ENCODE results near the gene ABR. TPM values are rescaled to one million over a fixed set of nuclear protein-coding genes. Genes with fewer than 3 reads are reported as not detected.

ABR gene
- total RNA-seq, 6 experiments from 2014 or later: 7.4 to 21.5 (median 11.3) TPM

DNA sequence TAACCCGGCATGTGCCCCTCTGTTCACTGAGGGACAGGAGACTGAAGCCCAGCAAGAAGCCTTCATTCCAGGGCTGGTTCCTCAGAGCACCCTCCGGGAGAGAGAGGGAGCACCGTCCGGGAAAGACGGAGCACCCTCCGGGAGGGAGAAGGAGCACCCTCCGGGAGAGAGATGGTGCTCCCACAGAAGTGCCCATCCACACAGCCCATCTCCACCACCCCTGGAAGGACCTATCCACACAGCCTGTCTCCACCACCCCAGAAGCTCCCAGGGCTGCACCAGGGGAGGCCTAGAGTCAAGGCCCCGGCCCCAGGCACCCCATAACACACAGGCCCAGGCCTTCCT, 88.6 kb downstream of the ABR start:
- WGBS (ENCODE audit: insufficient coverage, low coverage, low lambda C conversion rate, missing lambda C conversion rate): no CpG with 5 or more reads among the region's 8 CpGs
- H3K4me1 ChIP-seq: peaks cover 0 to 10% (median 0%) of the 10 kb centered on the region in 4 donors
- H3K9me3 ChIP-seq: no peaks in the 10 kb centered on the region
- no peaks in the 10 kb centered on the region for H3K36me3 ChIP-seq
- no peaks in the 10 kb centered on the region for H3K27me3 ChIP-seq
- DNase-seq (no peak), ATAC-seq (no peak)
- TF ChIP-seq POLR2A (IDR thresholded peaks at IDR 0.05): no peak
- TF ChIP-seq, protein P1, sequence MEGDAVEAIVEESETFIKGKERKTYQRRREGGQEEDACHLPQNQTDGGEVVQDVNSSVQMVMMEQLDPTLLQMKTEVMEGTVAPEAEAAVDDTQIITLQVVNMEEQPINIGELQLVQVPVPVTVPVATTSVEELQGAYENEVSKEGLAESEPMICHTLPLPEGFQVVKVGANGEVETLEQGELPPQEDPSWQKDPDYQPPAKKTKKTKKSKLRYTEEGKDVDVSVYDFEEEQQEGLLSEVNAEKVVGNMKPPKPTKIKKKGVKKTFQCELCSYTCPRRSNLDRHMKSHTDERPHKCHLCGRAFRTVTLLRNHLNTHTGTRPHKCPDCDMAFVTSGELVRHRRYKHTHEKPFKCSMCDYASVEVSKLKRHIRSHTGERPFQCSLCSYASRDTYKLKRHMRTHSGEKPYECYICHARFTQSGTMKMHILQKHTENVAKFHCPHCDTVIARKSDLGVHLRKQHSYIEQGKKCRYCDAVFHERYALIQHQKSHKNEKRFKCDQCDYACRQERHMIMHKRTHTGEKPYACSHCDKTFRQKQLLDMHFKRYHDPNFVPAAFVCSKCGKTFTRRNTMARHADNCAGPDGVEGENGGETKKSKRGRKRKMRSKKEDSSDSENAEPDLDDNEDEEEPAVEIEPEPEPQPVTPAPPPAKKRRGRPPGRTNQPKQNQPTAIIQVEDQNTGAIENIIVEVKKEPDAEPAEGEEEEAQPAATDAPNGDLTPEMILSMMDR (IDR thresholded peaks at IDR 0.05): no peak
- H3K27ac ChIP-seq: no peak overlapping the region
- H3K4me3 ChIP-seq: no peak overlapping the region
- intact Hi-C loops (cut with DNase I): no loop called here

DNA sequence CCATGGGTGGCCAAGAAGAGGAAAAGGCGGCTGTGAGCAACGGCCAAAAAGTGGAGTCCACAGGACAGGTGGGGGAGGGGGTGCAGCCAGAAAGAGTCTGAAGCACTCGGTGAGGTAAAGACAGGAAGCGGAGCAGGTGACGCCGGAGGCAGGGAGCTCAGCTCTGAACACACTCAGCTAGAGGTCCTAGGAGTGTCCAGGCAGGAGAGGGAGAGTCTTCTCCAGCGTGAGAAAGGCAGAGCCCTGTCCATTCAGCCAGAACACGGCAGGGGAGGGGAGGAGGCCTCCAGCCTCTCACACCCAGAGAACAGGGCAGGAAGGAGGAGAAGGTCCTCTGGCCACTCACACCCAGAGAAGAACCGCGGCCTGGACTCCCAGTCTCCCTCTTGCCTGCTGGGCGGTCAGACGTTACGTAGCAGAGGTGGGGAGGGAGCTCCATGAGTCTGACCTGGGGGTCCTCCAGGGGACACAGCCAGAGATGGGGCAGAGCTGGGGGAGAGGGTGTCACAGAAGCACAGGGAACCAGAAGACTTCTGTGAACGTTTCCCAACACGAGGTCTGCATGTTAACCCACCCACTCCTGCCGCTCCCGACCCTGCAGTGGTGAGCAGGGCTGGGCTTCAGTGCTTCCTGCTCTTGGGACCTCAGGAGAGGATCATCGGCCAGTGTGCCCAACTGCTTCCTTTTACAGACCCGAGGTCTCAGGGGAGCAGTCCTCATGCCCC, 89.2 kb downstream of the ABR start:
- Histone ChIP-seq H3K27ac (no peak overlapping the region), H3K36me3 (no peaks in the 10 kb centered on the region), H3K27me3 (no peaks in the 10 kb centered on the region), H3K4me3 (no peak overlapping the region), H3K9me3 (no peaks in the 10 kb centered on the region), H3K4me1 (peaks cover 0 to 10% (median 0%) of the 10 kb centered on the region in 4 donors)
- DNase-seq (no peak), ATAC-seq (no peak)
- intact Hi-C loops (cut with DNase I): no loop called here
- WGBS (ENCODE audit: insufficient coverage, low coverage, low lambda C conversion rate, missing lambda C conversion rate): 62% methylated on average over 11 of the region's 19 CpGs
- TF ChIP-seq, protein P1 (IDR thresholded peaks at IDR 0.05): no peak
- TF ChIP-seq POLR2A (IDR thresholded peaks at IDR 0.05): no peak

DNA sequence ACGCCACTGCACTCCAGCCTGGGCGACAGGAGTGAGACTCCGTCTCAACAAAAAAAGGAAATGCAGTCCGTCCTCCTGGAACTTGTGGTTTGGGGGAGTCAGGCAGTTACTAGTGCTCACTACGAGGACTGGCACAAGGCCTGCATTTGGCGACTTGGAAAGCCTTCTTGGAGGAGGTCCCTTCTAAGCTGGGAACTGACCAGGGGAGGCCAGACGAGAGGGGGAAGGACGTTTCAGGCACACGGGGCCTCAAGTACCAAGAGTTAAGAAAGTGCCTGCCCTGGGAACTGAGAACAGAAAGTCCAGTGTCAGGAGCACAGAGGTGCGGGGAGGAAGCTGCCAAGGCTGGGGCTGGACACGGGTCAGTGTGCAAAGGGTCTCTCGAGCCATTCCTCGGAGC, 89.9 kb downstream of the ABR start:
- ATAC-seq: peak in 3 of 4 donors; percentile 3 to 22 (median 4)
- 71% methylated on average over 6 of the region's 13 CpGs for WGBS (ENCODE audit: insufficient coverage, low coverage, low lambda C conversion rate, missing lambda C conversion rate)
- no peak for DNase-seq
- Histone ChIP-seq H3K4me1 (peaks cover 0 to 10% (median 0%) of the 10 kb centered on the region in 4 donors), H3K36me3 (no peaks in the 10 kb centered on the region), H3K27ac (no peak overlapping the region), H3K9me3 (no peaks in the 10 kb centered on the region), H3K27me3 (no peaks in the 10 kb centered on the region), H3K4me3 (no peak overlapping the region)
- TF ChIP-seq, protein P1 (IDR thresholded peaks at IDR 0.05): no peak
- no peak for TF ChIP-seq POLR2A (IDR thresholded peaks at IDR 0.05)
- intact Hi-C loops (cut with DNase I): no loop called here

DNA sequence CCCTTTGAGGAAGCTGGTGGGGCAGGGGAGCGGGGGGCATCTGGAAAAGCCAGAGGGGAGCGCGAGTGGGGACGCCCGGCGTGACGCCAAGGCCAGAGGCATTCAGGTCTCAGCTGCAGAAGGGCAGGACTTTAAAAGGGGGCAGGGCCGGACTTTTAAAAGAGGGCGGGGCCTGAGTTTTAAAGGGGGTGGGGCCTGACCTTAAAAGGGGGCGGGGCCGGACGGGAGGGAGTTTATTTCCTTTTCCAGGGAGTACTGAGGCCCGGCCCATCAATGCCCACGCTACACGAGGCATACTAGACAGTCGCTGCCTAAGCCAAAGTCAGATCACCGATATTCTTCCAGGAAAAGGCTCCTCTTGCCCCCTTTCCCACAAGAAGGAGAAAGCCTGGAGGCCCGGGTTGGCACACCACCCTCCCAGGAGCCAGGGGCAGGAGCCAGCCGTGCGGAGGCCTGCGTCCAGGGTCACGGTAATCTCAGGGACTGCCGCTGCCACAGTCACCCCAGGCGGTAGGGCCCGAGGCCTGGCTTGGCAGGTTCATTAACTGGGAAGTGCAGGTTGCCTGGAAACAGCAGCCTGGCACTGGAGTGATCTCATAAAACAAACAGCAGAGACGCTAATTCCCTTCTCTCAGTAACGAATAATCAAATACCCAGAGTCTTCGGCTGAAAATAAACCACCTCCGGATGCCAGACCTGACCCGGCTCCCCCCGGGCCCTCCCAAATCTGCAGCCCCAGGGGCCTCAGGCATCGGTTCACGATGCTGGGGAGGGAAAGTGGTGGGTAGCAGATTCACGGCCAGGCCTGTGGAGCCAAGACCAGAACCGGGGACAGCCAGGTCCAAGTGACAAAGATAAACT, 92.2 kb downstream of the ABR start:
- H3K27ac ChIP-seq: peak overlapping the region; percentile 22 to 60 (median 39)
- peak overlapping the region in 1 of 3 donors; percentile 8 for H3K4me3 ChIP-seq
- ATAC-seq: peak; percentile 88 to 93 (median 90)
- DNase-seq: peak; percentile 82 to 85 (median 85)
- TF ChIP-seq, protein P1 (IDR thresholded peaks at IDR 0.05): no peak
- no peak for TF ChIP-seq POLR2A (IDR thresholded peaks at IDR 0.05)
- H3K4me1 ChIP-seq: peaks cover 0 to 10% (median 0%) of the 10 kb centered on the region in 4 donors
- intact Hi-C loops (cut with DNase I): no loop called here
- WGBS (ENCODE audit: insufficient coverage, low coverage, low lambda C conversion rate, missing lambda C conversion rate): 28% methylated on average over 12 of the region's 35 CpGs
- H3K9me3 ChIP-seq: no peaks in the 10 kb centered on the region
- no peaks in the 10 kb centered on the region for H3K27me3 ChIP-seq
- H3K36me3 ChIP-seq: no peaks in the 10 kb centered on the region

Data from right lobe of liver (tissue), 6 donors.